ENCODE data around the gene NPLOC4. TPM values are rescaled to one million over a fixed set of nuclear protein-coding genes. Genes with fewer than 3 reads are reported as not detected.

NPLOC4 gene
- total and polyA plus RNA-seq, 2 experiments from 2014 or later, result 51.4 to 64.6 TPM

DNA sequence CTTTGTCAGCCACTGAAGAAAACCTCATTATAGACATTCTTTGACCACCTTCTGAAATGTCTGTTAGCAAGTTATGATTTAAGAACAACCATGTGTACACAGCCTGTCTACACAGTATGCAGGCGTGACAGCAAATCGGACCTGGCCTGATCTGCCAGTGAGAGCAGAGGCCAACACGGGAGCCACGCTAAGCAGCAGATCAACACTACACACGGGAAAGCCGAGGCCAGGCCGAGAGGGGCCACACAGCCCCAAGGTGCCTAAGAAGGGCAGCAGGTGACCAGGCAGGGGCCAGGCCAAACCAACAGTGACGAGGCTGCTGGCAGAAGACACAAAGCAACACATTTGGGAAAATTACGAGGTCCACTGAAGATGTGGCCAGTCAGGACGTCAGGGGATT, 68.5 kb downstream of the NPLOC4 start:
- in situ Hi-C loops (cut with MboI), result no loop called here
- Histone ChIP-seq H3K9me2 (ENCODE audit: insufficient read depth) (no peaks in the 10 kb centered on the region), H2AFZ (no peak overlapping the region), H3K9ac (no peak overlapping the region), H3K4me1 (ENCODE audit: insufficient read depth) (peaks cover 44% of the 10 kb centered on the region), H3K4me2 (ENCODE audit: unreplicated experiment) (peak overlapping the region; percentile 9), H3F3A (ENCODE audit: insufficient read depth) (peaks cover 49% of the 10 kb centered on the region), H3K4me3 (no peak overlapping the region), H3K79me2 (ENCODE audit: insufficient read depth) (peaks cover 36% of the 10 kb centered on the region), H4K20me1 (ENCODE audit: insufficient read depth) (no peaks in the 10 kb centered on the region), H3K9me3 (ENCODE audit: low read depth) (no peaks in the 10 kb centered on the region), H3K27me3 (replicated peaks; ENCODE audit: insufficient read depth) (no peaks in the 10 kb centered on the region), H3K36me3 (ENCODE audit: low read depth) (peaks cover 26% of the 10 kb centered on the region), H3K27ac (no peak overlapping the region)
- no peak for TF ChIP-seq EZH2 (IDR thresholded peaks at IDR 0.05; ENCODE audit: insufficient read depth, poor library complexity, severe bottlenecking)
- TF ChIP-seq EZH2phosphoT487 (IDR thresholded peaks at IDR 0.05; ENCODE audit: insufficient read depth, low read depth), result no peak
- DNase-seq, result no peak
- 84% methylated on average over 10 of the region's 10 CpGs for WGBS, 2 experiments (ENCODE audit: low coverage in 1 of 2, low lambda C conversion rate in 2 of 2, missing lambda C conversion rate in 2 of 2)

DNA sequence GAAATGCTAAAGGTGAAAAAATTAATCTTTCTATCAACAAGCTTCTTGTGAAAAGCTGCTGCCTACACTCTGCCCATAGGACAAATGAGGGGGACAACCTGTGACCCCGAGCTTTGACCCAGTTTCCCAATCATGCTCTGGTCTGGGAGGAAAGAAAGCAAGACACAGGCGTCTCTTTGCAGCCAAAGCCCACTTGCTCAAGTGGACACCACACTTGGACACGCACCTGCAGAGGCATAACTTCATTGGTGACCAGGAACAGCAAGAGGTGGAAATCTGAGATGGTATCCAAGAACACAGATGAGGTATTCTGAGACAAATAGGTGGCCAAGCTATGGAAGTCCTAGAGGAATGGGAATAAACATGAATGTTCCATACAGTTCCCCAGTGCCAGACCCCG, 69.7 kb downstream of the NPLOC4 start:
- Histone ChIP-seq H3K4me2 (ENCODE audit: unreplicated experiment) (peak overlapping the region; percentile 87), H3K9ac (peak overlapping the region; percentile 30), H4K20me1 (ENCODE audit: insufficient read depth) (no peaks in the 10 kb centered on the region), H3K79me2 (ENCODE audit: insufficient read depth) (peaks cover 30% of the 10 kb centered on the region), H3F3A (ENCODE audit: insufficient read depth) (peaks cover 56% of the 10 kb centered on the region), H3K27me3 (replicated peaks; ENCODE audit: insufficient read depth) (no peaks in the 10 kb centered on the region), H3K9me2 (ENCODE audit: insufficient read depth) (no peaks in the 10 kb centered on the region), H3K4me1 (ENCODE audit: insufficient read depth) (peaks cover 45% of the 10 kb centered on the region), H3K27ac (peak overlapping the region; percentile 79), H3K9me3 (ENCODE audit: low read depth) (no peaks in the 10 kb centered on the region), H3K36me3 (ENCODE audit: low read depth) (peaks cover 33% of the 10 kb centered on the region), H2AFZ (no peak overlapping the region), H3K4me3 (peak overlapping the region; percentile 61)
- in situ Hi-C loops (cut with MboI), result no loop called here
- WGBS, 2 experiments (ENCODE audit: low coverage in 1 of 2, low lambda C conversion rate in 2 of 2, missing lambda C conversion rate in 2 of 2), result 34% methylated on average over 4 of the region's 4 CpGs
- DNase-seq, result no peak
- TF ChIP-seq EZH2phosphoT487 (IDR thresholded peaks at IDR 0.05; ENCODE audit: insufficient read depth, low read depth) (no peak), EZH2 (IDR thresholded peaks at IDR 0.05; ENCODE audit: insufficient read depth, poor library complexity, severe bottlenecking) (no peak)

GRCh38 chr17:81566461-81567126, 70.3 kb downstream of the NPLOC4 start:
- Histone ChIP-seq H3K36me3 (ENCODE audit: low read depth) (peaks cover 35% of the 10 kb centered on the region), H4K20me1 (ENCODE audit: insufficient read depth) (no peaks in the 10 kb centered on the region), H3K27me3 (replicated peaks; ENCODE audit: insufficient read depth) (no peaks in the 10 kb centered on the region), H3K4me1 (ENCODE audit: insufficient read depth) (peaks cover 50% of the 10 kb centered on the region), H3K9me3 (ENCODE audit: low read depth) (no peaks in the 10 kb centered on the region), H3K9ac (peak overlapping the region; percentile 47), H3K27ac (peak overlapping the region; percentile 79), H3K4me3 (peak overlapping the region; percentile 61), H3K79me2 (ENCODE audit: insufficient read depth) (peaks cover 34% of the 10 kb centered on the region), H3F3A (ENCODE audit: insufficient read depth) (peaks cover 62% of the 10 kb centered on the region), H3K9me2 (ENCODE audit: insufficient read depth) (no peaks in the 10 kb centered on the region), H3K4me2 (ENCODE audit: unreplicated experiment) (peak overlapping the region; percentile 87), H2AFZ (no peak overlapping the region)
- 1% methylated on average over 8 of the region's 8 CpGs for WGBS, 2 experiments (ENCODE audit: low coverage in 1 of 2, low lambda C conversion rate in 2 of 2, missing lambda C conversion rate in 2 of 2)
- TF ChIP-seq EZH2phosphoT487 (IDR thresholded peaks at IDR 0.05; ENCODE audit: insufficient read depth, low read depth) (no peak), EZH2 (IDR thresholded peaks at IDR 0.05; ENCODE audit: insufficient read depth, poor library complexity, severe bottlenecking) (no peak)
- in situ Hi-C loops (cut with MboI), result no loop called here
- DNase-seq, result peak; percentile 98

DNA sequence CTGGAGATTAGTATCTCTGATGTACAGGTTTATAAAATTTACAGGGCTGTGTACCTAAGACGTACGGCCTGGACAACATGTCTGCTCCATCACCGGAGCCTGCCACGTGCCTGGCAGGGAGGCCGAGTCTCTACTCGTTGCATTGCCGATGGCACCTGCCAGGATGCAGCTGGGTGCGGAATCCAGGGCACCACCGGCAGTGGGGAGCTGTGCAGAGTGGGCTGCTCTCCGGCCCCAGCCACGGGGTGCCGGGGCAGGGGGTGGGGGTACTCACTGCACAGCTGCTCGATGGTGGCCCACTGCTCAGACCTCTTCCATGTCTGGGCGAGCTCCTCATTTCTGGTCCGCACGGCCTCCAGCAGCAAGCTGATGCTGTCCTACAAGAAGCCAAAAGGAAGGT, 71.7 kb downstream of the NPLOC4 start:
- H2AFZ ChIP-seq, result no peak overlapping the region
- no peaks in the 10 kb centered on the region for H4K20me1 ChIP-seq (ENCODE audit: insufficient read depth)
- in situ Hi-C loops (cut with MboI), result no loop called here
- H3K4me1 ChIP-seq (ENCODE audit: insufficient read depth), result peaks cover 63% of the 10 kb centered on the region
- H3K9ac ChIP-seq, result no peak overlapping the region
- no peaks in the 10 kb centered on the region for H3K27me3 ChIP-seq (replicated peaks; ENCODE audit: insufficient read depth)
- peaks cover 26% of the 10 kb centered on the region for H3K79me2 ChIP-seq (ENCODE audit: insufficient read depth)
- H3K36me3 ChIP-seq (ENCODE audit: low read depth), result peaks cover 41% of the 10 kb centered on the region
- no peak overlapping the region for H3K4me3 ChIP-seq
- H3K27ac ChIP-seq, result peak overlapping the region; percentile 79
- no peak overlapping the region for H3K4me2 ChIP-seq (ENCODE audit: unreplicated experiment)
- peaks cover 70% of the 10 kb centered on the region for H3F3A ChIP-seq (ENCODE audit: insufficient read depth)
- no peak for DNase-seq
- H3K9me3 ChIP-seq (ENCODE audit: low read depth), result no peaks in the 10 kb centered on the region
- WGBS, 2 experiments (ENCODE audit: low coverage in 1 of 2, low lambda C conversion rate in 2 of 2, missing lambda C conversion rate in 2 of 2), result 98 to 99% methylated on average over 16 of the region's 16 CpGs
- no peaks in the 10 kb centered on the region for H3K9me2 ChIP-seq (ENCODE audit: insufficient read depth)
- TF ChIP-seq EZH2phosphoT487 (IDR thresholded peaks at IDR 0.05; ENCODE audit: insufficient read depth, low read depth) (no peak), EZH2 (IDR thresholded peaks at IDR 0.05; ENCODE audit: insufficient read depth, poor library complexity, severe bottlenecking) (no peak)

Data from GM23248 (cell line).